Measurements from ENCODE around the gene KMT2C. TPM values are rescaled to one million over a fixed set of nuclear protein-coding genes. Genes with fewer than 3 reads are reported as not detected.

KMT2C gene
- total and polyA plus RNA-seq, 10 donors, result 5.3 to 147 (median 107) TPM

- peaks cover 0 to 7% (median 0%) of the 10 kb centered on the region in 6 donors for H3K36me3 ChIP-seq
- no peak for TF ChIP-seq POLR2AphosphoS5 (IDR thresholded peaks at IDR 0.05)
- no peak for TF ChIP-seq POLR2A (IDR thresholded peaks at IDR 0.05)
- no peak for TF ChIP-seq CTCF (IDR thresholded peaks at IDR 0.05 in 8 of 11, conservative IDR thresholded peaks at IDR 0.05 in 3 of 11)
- no peaks in the 10 kb centered on the region for H3K27me3 ChIP-seq (replicated peaks in 1 of 7)
- H3K4me3 ChIP-seq, result no peak overlapping the region
- intact Hi-C loops (cut with DNase I; ENCODE audit: low total_unique reads), result no loop called here
- WGBS, 5 donors, result 96 to 100% (median 97%) methylated on average over 7 of the region's 7 CpGs
- H3K9me3 ChIP-seq, result peaks cover 3 to 25% (median 19%) of the 10 kb centered on the region in 8 donors
- H3K27ac ChIP-seq, result no peak overlapping the region
- DNase-seq, result no peak
- H3K4me1 ChIP-seq, result no peaks in the 10 kb centered on the region
These were observed 346.6 kb downstream of the KMT2C start for GRCh38 chr7:152089183-152089582.

- no peak overlapping the region for H3K4me3 ChIP-seq
- no peaks in the 10 kb centered on the region for H3K27me3 ChIP-seq (replicated peaks in 1 of 7)
- no peak for TF ChIP-seq POLR2AphosphoS5 (IDR thresholded peaks at IDR 0.05)
- no peak for TF ChIP-seq CTCF (IDR thresholded peaks at IDR 0.05 in 8 of 11, conservative IDR thresholded peaks at IDR 0.05 in 3 of 11)
- TF ChIP-seq POLR2A (IDR thresholded peaks at IDR 0.05), result no peak
- intact Hi-C loops (cut with DNase I; ENCODE audit: low total_unique reads), result no loop called here
- H3K36me3 ChIP-seq, result peaks cover 0 to 7% (median 0%) of the 10 kb centered on the region in 6 donors
- DNase-seq, result no peak
- no peak overlapping the region for H3K27ac ChIP-seq
- peaks cover 0 to 7% (median 0%) of the 10 kb centered on the region in 6 donors for H3K4me1 ChIP-seq
- H3K9me3 ChIP-seq, result peaks cover 3 to 33% (median 20%) of the 10 kb centered on the region in 8 donors
- WGBS, 5 donors, result 73 to 82% (median 80%) methylated on average over 1 of the region's 1 CpG
These were observed 349.3 kb downstream of the KMT2C start for GRCh38 chr7:152086513-152086912.

GRCh38 chr7:152085131-152085530, 350.7 kb downstream of the KMT2C start:
- no peak overlapping the region for H3K4me3 ChIP-seq
- peaks cover 0 to 7% (median 0%) of the 10 kb centered on the region in 6 donors for H3K4me1 ChIP-seq
- peaks cover 3 to 31% (median 20%) of the 10 kb centered on the region in 8 donors for H3K9me3 ChIP-seq
- WGBS, 5 donors, result 91 to 95% (median 93%) methylated on average over 3 of the region's 3 CpGs
- TF ChIP-seq POLR2A (IDR thresholded peaks at IDR 0.05) (no peak), CTCF (IDR thresholded peaks at IDR 0.05 in 8 of 11, conservative IDR thresholded peaks at IDR 0.05 in 3 of 11) (no peak), POLR2AphosphoS5 (IDR thresholded peaks at IDR 0.05) (no peak)
- DNase-seq, result no peak
- peaks cover 0 to 7% (median 0%) of the 10 kb centered on the region in 6 donors for H3K36me3 ChIP-seq
- no peaks in the 10 kb centered on the region for H3K27me3 ChIP-seq (replicated peaks in 1 of 7)
- intact Hi-C loops (cut with DNase I; ENCODE audit: low total_unique reads), result no loop called here
- H3K27ac ChIP-seq, result no peak overlapping the region

Small RNA genes within 50 kb of the gene (small RNA-seq; reads per million reads assigned to genes)
- gene AC104692.1, result 0 reads per million in 4 donors
- gene AC104692.2, result 0 to 0.23 (median 0) reads per million in 4 donors
- gene RF00019, result 0 reads per million in 4 donors

Other genes with a start within 250 kb of the KMT2C start
- 1 to 10 TPM in 5 of 7 donors, under 1 TPM in 2; 0.70 to 5.0 (median 1.6) TPM for gene XRCC2, start 240.1 kb upstream of the KMT2C start, total RNA-seq
- gene XRCC2, start 240.1 kb upstream of the KMT2C start, polyA plus RNA-seq, result under 1 TPM; 0.22 to 0.64 (median 0.56) TPM